AG04450 (cell line): ENCODE results near the gene CORO2B. TPM values are rescaled to one million over a fixed set of nuclear protein-coding genes. Genes with fewer than 3 reads are reported as not detected.

ENCODE experiments used
- CTCF ChIA-PET: fragments of 300-600, 350-600 bp; formaldehyde crosslinking; extraction: SDS; loops from one replicate; lab custom pipeline; 2022; ENCODE audit warnings: antibody characterized with exemption, inconsistent platforms; lab: Charles Lee
- POLR2A ChIA-PET: fragments of 350-600 bp; formaldehyde crosslinking; extraction: SDS; loops from one replicate; lab custom pipeline; 2021; ENCODE audit warnings: antibody characterized with exemption, inconsistent platforms; lab: Yijun Ruan, JAX
- DNase-seq: peaks from one replicate; pipeline ENCODE4 v3.0.0-alpha.2; 2011; ENCODE audit warnings: low read depth, low spot score
- H3K27ac ChIP-seq: one replicate; pipeline ENCODE4 v1.5.1; 2012; ENCODE audit warnings: low read depth, low read length, control low read depth
- H3K27me3 ChIP-seq: one replicate; pipeline ENCODE4 v1.6.0; 2012; ENCODE audit warnings: low read length; ENCODE audit not compliant: control insufficient read depth, insufficient read depth
- H3K4me3 ChIP-seq: 2 replicates; pipeline ENCODE4 v1.5.1; 2011; ENCODE audit warnings: mild to moderate bottlenecking, low read depth, low read length, control low read depth
- H3K9me3 ChIP-seq: 2 replicates; pipeline ENCODE4 v1.5.1; 2012; ENCODE audit warnings: low read length; ENCODE audit not compliant: control insufficient read depth, insufficient read depth
- polyA plus RNA-seq: library from polyadenylated mRNA; depleted of rRNA; stranded (reverse); fragments of >200 nt; gene quantifications from 2 replicates; pipeline ENCODE4 v1.2.3, GENCODE V29; 2011
- TF ChIP-seq, protein P1 (sequence below): IDR thresholded peaks from 2 replicates; pipeline ENCODE4 v1.5.1; 2011; ENCODE audit warnings: low read depth, low read length, control low read depth, inconsistent platforms

Gene CORO2B
- polyA plus RNA-seq, 1 experiment, result 16.1 TPM

DNA sequence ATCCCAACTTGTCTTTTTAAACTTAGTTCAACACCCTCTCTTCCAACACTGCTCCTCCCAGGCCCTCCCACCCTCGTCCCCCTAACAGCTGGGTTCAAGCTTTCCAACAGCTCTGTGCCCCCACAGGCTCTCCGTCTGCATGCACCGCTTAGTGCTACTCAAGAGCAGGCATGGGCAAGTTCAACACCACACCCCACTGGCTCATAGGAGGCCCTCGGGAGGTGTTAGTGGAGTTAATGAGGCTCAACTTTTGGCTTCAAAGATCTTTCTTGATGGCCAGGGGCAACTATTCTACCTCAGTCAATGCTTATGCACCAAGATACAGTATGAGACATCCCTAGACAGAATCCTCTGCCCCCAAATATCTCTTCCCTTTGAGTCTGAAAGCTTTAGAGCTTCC, 127.5 kb downstream of the CORO2B start:
- Histone ChIP-seq H3K9me3 (no peaks in the 10 kb centered on the region), H3K4me3 (no peak overlapping the region), H3K27me3 (no peaks in the 10 kb centered on the region), H3K27ac (no peak overlapping the region)
- POLR2A ChIA-PET, result no interaction called here
- TF ChIP-seq, protein P1, sequence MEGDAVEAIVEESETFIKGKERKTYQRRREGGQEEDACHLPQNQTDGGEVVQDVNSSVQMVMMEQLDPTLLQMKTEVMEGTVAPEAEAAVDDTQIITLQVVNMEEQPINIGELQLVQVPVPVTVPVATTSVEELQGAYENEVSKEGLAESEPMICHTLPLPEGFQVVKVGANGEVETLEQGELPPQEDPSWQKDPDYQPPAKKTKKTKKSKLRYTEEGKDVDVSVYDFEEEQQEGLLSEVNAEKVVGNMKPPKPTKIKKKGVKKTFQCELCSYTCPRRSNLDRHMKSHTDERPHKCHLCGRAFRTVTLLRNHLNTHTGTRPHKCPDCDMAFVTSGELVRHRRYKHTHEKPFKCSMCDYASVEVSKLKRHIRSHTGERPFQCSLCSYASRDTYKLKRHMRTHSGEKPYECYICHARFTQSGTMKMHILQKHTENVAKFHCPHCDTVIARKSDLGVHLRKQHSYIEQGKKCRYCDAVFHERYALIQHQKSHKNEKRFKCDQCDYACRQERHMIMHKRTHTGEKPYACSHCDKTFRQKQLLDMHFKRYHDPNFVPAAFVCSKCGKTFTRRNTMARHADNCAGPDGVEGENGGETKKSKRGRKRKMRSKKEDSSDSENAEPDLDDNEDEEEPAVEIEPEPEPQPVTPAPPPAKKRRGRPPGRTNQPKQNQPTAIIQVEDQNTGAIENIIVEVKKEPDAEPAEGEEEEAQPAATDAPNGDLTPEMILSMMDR, result no peak
- DNase-seq, result no peak
- CTCF ChIA-PET, result interaction anchor here (1.6 kb wide), 1 partner anchor 169 kb away, joined by 4 read pairs; no protein-coding TSS in a partner anchor

GRCh38 chr15:68706931-68707330, 128.1 kb downstream of the CORO2B start:
- H3K27ac ChIP-seq, result no peak overlapping the region
- no peak overlapping the region for H3K4me3 ChIP-seq
- no peaks in the 10 kb centered on the region for H3K27me3 ChIP-seq
- ChIA-PET POLR2A (no interaction called here), CTCF (no interaction called here)
- no peak for DNase-seq
- TF ChIP-seq, protein P1, result no peak
- H3K9me3 ChIP-seq, result no peaks in the 10 kb centered on the region

GRCh38 chr15:68707386-68707785, 128.6 kb downstream of the CORO2B start:
- H3K27me3 ChIP-seq, result no peaks in the 10 kb centered on the region
- ChIA-PET POLR2A (no interaction called here), CTCF (no interaction called here)
- H3K27ac ChIP-seq, result no peak overlapping the region
- H3K9me3 ChIP-seq, result no peaks in the 10 kb centered on the region
- no peak for DNase-seq
- no peak overlapping the region for H3K4me3 ChIP-seq
- TF ChIP-seq, protein P1, result no peak

- TF ChIP-seq, protein P1, result no peak
- CTCF ChIA-PET, result no interaction called here
- Histone ChIP-seq H3K27ac (no peak overlapping the region), H3K4me3 (no peak overlapping the region), H3K9me3 (no peaks in the 10 kb centered on the region), H3K27me3 (no peaks in the 10 kb centered on the region)
- POLR2A ChIA-PET, result no interaction called here
- no peak for DNase-seq
Measured at GRCh38 chr15:68709876-68710275, 131.1 kb downstream of the CORO2B start.

DNA sequence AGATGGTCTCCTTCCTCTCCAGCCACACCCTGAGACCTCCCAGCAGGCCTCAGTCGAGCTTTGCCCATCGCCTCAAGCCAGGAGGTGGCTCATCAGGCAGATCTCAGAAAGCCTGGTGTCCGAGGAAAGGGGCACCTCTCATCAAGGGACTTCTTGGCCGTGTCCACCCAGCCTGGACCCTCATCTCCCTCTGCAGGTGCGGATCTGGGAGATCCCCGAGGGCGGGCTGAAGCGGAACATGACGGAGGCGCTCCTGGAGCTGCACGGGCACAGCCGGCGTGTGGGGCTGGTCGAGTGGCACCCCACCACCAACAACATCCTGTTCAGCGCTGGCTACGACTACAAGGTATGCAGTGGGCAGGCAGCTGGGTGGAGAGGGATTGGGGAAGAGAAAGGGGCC, 131.7 kb downstream of the CORO2B start:
- POLR2A ChIA-PET, result no interaction called here
- TF ChIP-seq, protein P1, result no peak
- H3K27ac ChIP-seq, result no peak overlapping the region
- H3K4me3 ChIP-seq, result no peak overlapping the region
- CTCF ChIA-PET, result no interaction called here
- H3K9me3 ChIP-seq, result no peaks in the 10 kb centered on the region
- DNase-seq, result no peak
- no peaks in the 10 kb centered on the region for H3K27me3 ChIP-seq
